Daoy (cell line): Measurements from ENCODE around the gene SCO2. TPM values are rescaled to one million over a fixed set of nuclear protein-coding genes. Genes with fewer than 3 reads are reported as not detected.
A peak's percentile ranks its signal among the peaks of the same experiment; 100 is the strongest.

Experiments
- DNase-seq: peaks from one replicate; pipeline ENCODE4 v3.0.0-alpha.2; 2015; ENCODE audit warnings: low read depth
- total RNA-seq: library from RNA; depleted of rRNA; stranded (reverse); fragments of >200 nt; shearing (Covaris generic); gene quantifications from 2 replicates; pipeline ENCODE4 v1.2.3, GENCODE V29; 2014

Gene SCO2
- total RNA-seq, 1 experiment from 2014 or later: 9.4 TPM

DNA sequence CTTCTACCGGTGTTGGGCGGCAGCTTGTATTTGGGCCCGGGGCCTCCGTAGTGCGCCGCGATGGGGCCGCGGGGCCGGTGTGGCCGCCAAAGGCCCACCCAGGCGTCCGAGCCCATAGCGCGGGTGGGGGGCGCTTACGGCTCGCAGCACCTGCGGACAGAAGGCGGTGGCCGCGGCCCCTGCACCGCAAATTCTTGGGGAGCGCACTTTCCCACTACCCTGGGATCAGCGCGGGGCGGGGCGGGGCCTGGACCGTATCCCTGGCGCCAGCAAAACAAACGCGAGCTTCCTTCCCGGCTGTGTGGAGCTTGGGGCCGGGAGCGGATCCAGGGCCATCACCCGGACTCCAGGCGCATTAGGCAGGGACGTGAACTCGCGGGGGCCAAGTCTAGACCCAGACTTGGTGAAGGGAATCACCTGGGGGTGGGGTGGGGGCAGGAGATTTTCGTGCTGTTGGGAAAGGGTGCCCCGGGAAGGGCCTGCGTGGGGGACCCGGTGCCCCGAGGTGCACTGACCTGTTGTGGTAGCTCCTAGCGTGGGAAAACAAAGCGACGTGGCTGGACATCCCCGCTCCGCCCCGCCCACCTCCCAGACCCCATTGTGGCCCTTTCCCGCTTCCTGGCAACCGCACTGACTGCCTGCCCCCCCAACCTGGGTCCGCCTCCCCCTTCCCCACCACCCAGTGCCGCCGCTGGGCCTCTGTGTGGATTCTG, 6.7 kb upstream of the SCO2 start:
- DNase-seq: peak; percentile 74

DNA sequence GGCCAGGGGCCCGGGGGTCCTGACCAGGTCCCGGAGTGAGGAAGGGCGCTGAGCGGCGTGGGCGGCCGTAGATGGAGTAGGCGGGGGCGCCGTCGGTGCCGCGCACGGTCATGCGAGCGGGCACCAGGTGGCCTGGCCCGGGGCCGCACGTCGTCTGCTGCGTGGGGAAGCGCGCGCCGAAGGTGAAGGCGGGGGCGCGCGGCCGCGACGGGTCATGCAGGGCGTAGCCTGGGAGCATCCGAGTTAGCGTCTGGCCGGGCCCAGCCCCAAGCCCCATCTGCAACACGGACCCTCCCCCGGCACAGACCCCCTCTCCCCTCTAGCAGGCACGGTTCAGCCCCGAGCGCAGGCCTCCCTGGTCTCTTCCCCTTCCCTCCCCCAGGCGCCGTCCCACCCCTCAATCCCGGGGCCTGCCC, 6.2 kb upstream of the SCO2 start:
- no peak for DNase-seq

- DNase-seq: peak; percentile 81
Measured at GRCh38 chr22:50530877-50531545, 5.6 kb upstream of the SCO2 start.

- DNase-seq: no peak
Measured at GRCh38 chr22:50530580-50530876, 5.1 kb upstream of the SCO2 start.

GRCh38 chr22:50529897-50530579, 4.6 kb upstream of the SCO2 start, which contains the start of gene TYMP:
Gene TYMP (minus strand): TSS chr22:50530012. CDS start chr22:50529709, 303 bp downstream.
- DNase-seq: peak; percentile 58

DNA sequence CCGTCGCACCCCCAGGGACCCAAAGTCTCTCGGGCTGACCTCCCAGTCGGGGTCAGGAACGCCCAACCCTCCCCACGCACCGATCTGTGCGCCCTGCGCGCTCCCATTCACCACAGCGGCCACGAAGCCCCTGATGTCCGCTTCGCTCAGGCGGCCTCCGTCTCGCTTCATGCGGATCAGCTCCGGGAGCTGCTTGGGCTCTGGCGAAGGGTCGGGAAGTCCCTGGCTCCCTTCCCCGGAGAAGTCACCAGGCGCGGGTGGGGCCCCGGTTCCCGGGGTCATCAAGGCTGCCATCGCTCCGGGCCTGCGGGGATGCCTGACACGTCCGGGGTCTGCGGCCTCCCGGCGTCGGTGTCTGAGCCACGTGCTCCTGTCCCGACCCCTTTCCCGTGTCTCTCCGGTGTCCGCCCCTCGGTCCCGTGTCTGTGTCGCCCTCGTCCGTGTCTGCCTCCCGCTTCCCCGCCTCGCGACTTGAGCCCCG, 4.1 kb upstream of the SCO2 start:
- DNase-seq: no peak

- DNase-seq: peak; percentile 5
Measured at GRCh38 chr22:50528682-50529415, 3.5 kb upstream of the SCO2 start.

DNA sequence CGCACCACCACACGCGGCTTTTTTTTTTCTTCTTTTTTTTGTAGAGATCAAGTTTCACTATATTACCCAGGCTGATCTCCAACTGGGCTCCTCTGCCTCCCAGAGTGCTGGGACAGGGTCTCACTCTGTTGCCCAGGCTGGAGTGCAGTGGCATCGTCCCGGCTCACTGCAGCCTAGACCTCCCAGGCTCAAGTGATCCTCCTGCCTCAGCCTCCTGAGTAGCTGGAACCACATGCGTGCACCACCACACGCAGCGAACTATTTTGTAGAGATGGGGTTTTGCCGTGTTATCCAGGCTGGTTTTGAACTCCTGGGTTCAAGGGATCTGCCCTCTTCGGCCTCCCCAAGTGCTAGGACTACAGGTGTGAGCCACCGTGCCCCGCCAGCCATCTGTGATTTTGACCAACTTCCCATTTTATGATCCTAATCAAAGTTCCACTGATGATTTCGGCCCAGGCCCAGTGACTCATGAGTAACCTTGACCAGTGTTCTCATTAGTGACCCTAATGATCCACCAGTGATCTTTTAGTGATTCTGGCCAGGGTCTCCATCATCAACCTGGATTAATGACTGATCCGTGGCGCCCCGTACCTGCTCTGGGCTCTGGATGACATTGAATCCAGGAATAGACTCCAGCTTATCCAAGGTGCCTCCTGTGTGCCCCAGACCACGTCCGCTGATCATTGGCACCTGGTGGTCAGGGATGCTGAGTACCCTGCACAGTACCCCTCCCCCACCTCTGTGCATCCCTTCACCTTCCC, 2.7 kb upstream of the SCO2 start:
- peak; percentile 2 for DNase-seq

- peak; percentile 23 for DNase-seq
Measured at GRCh38 chr22:50526834-50527801, 1.7 kb upstream of the SCO2 start.

DNA sequence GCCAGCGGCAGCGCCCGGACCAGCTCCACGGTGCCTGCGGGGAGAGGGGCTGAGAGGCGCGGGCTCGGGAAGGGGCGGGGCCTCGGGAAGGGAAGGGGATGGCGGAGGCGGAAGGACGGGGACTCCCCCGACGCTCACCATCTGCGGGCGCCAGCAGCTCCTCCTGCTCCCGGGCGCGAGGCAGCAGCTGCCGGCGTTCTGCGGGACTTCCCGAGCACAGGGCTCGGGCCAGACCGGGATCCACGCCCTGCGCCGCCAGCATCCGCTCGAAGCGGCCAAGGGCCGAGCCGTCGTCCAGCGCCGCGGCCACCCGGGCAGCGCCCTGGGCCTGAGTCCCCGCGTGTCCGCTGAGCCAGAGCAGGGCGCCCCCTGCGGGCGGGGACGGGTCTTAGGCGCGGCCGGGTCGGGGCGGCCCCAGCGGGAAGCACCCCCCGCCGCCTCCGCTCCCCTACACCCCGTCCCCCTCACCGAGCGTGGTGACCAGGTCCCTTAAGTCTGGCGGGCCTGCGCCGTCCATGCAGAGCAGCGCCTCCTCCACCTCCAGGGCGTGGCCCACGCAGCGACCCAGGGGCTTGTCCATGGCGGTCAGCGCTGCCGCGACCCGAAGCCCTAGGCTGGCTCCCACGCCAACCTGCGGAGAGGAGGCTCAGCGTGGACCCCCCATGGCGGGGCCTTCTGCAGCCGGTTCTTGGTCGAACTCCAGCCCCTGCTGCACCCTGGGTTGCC, 873 bp upstream of the SCO2 start:
- peak; percentile 89 for DNase-seq

- DNase-seq: no peak
Measured at GRCh38 chr22:50525858-50526107, 385 bp upstream of the SCO2 start.

DNA sequence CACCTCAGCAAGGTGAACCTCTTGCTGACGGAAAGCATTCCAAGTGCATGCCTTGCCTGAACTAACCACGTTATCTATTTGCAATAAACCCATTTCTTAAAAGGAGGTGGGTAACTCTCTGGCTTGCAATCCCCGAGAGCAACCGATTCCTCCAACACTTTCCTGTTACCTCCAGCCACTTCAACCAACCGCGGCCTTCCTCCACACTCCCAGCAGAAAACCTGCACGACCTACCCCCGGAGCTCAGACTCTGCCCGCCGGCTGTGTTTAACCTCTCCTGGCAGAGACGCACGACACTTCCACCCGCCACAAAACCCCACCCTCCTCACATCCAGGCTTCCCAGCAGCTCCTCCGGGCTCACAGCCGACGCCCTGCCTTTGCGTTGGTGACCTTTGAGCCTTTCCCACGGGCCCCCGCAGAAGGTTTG, 708 bp downstream of the SCO2 start:
- DNase-seq: no peak

DNA sequence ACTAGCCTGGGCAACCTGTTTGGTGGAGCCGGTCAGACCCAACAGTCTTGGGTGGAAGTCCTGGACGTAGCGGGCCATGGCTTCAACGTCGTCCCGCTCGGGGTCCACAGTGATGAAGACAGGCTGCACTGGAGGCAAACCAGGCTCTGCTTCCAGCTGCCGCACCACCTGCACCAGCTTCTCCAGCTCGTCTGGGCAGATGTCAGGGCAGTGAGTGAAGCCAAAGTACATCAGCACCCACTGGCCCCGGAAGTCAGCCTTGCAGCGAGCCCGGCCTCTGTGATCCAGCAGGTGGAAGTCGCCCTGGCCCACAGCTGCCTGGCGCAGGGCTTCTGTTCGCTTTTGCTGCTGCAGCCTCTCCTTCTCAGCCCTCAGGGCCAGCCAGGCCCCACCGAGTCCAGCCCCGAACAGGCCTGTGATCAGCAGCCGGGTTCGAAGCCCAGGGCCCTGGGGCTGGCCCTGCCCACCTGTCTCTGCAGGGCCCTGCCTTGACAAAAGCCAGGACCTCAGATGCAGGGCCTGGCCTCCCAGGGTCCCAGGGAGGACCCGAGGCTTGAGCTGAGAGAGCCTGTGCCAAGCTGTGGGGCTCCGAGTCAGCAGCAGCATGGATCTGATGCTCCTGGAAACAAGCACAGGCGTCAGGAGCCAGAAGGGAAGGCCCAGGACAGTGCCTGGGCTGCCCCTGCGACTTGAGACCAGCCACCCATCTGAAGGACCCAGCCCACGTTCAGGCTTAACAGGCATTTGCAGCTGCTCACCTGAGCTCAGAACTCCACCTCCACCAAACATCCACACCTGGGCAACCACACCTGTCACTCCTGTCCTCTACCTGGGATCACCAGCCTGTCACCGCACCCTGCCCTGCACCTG, 1.4 kb downstream of the SCO2 start:
- peak; percentile 6 for DNase-seq

DNA sequence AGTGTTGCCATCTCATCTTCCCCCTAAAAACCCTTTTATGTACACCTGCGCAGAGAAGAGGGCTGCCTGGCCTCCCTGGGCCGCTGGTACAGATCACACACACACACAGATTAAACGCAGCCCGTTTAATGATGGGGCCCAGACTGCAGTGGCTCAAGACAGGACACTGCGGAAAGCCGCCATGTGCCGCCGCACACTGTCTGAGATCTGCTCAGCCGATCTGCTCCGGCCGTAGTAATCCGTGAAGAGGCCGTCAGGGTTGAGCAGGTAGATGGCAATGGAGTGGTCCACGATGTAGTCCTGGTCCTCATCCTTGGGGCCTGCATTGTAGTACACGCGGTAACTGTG, 2.0 kb downstream of the SCO2 start:
- DNase-seq: no peak

- peak; percentile 3 for DNase-seq
Measured at GRCh38 chr22:50522806-50523438, 2.5 kb downstream of the SCO2 start.

DNA sequence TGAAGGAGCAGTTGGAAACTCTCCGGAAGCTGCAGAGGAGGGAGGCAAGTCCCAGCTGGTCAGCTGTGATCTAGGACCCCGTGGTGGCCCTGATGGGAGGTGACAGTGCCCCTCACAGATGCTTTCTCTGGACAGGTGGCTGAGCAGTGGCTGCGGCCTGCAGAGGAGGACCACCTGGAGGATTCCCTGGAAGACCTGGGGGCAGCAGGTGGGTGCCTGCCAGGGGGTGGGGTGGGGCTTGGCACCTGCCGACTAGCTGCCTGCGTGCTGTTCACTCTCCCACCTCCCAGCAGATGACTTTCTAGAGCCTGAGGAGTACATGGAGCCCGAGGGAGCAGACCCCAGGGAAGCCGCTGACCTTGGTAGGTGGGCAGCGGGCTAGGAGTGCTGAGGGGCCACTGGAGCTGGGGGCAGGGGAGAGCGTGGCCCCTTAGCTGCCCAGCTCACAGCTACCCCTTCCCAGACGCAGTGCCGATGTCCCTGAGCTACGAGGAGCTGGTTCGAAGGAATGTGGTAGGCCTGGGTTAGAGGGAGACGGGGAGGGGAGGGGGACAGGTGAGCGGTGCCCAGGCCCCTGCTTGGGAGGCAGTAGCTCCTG, 3.1 kb downstream of the SCO2 start:
- peak; percentile 0 for DNase-seq

GRCh38 chr22:50521710-50522109, 3.7 kb downstream of the SCO2 start:
- peak; percentile 1 for DNase-seq
